ENCODE measurements around the gene TMEM50B. TPM values are rescaled to one million over a fixed set of nuclear protein-coding genes. Genes with fewer than 3 reads are reported as not detected.

Gene TMEM50B
- total and polyA plus RNA-seq, 8 donors: 20.3 to 97.3 (median 46.8) TPM

DNA sequence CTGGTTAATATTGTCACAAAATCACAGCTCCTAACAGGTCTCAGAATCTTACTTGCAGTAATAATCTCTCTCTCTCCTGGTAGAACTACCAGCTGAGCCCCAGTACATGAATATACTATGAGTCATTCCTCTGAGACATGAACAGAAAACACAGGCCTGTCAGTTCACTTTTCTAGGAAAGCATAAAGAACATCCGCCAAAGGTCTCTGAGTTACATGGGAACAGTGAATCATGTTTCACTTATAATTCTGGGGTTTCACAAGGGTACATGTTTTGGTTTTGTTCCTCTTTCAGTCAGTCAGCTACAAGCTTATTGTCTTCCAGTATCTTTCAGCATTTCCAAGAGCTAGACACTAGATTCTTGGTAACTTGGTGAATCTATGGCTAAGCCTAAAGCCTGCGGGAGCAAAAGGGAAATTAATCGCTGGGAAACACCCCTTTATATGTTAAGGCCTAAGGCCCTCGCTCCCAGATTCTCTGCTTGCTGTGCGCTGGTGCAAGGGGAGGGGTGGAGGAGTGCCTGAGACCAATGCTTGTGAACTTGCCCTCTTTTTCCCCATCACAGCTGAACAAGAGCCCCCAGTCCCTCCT, 44.9 kb downstream of the TMEM50B start:
- H3K27ac ChIP-seq: peak overlapping the region; percentile 6 to 89 (median 84)
- TF ChIP-seq POLR2AphosphoS5 (IDR thresholded peaks at IDR 0.05): peak; percentile 64 to 87 (median 72)
- no peak for TF ChIP-seq EP300 (IDR thresholded peaks at IDR 0.05)
- peaks cover 53 to 96% (median 94%) of the 10 kb centered on the region in 4 donors for H3K36me3 ChIP-seq
- 50 to 77% (median 76%) methylated on average over 5 of the region's 5 CpGs for WGBS, 5 donors
- peak in 1 of 2 donors; percentile 55 for DNase-seq
- H3K4me1 ChIP-seq: peaks cover 15 to 32% (median 20%) of the 10 kb centered on the region in 4 donors
- no peaks in the 10 kb centered on the region for H3K9me3 ChIP-seq
- H3K27me3 ChIP-seq: no peaks in the 10 kb centered on the region
- intact Hi-C loops (cut with DNase I; ENCODE audit: low total_unique reads): no loop called here
- no peak overlapping the region for H3K4me3 ChIP-seq

DNA sequence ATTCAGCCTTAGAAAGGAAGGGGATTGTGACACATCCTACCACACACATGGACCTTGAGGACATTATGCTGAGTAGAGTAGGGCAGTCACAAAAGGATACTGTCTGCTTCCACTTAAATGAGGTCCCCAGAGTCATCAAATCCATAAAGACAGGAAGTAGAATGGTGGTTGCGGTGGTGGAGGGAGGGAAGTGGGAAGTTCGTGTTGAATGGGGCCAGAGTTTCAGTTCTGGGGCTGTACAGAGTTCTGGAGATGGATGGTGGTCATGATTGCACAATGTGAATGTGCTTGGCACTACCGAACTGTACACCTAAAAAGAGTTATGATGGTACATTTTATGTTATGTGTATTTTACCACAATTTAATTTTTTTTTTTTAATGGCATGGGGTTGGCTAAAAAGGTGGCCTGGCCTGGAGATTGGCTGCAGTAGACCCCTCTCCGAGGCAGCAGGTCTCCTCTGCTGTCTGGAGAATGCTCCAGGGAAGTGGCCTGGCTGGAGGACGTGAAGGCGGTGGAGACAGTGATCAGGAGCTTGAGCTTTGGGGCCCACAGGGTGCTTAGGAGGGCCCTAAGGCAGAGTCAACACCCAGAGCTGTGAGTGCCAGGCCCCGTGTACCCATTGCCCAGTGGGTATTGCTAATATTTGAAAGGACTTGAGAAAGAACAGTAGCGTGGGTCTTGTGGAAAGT, 46.2 kb downstream of the TMEM50B start:
- TF ChIP-seq POLR2AphosphoS5 (IDR thresholded peaks at IDR 0.05) (peak in 1 of 3 donors; percentile 12), POLR2A (IDR thresholded peaks at IDR 0.05) (no peak)
- peak overlapping the region in 4 of 5 donors; percentile 72 to 89 (median 84) for H3K27ac ChIP-seq
- H3K4me3 ChIP-seq: no peak overlapping the region
- 79 to 88% (median 82%) methylated on average over 8 of the region's 8 CpGs for WGBS, 5 donors
- H3K27me3 ChIP-seq: no peaks in the 10 kb centered on the region
- peaks cover 50 to 100% (median 99%) of the 10 kb centered on the region in 4 donors for H3K36me3 ChIP-seq
- peaks cover 15 to 44% (median 31%) of the 10 kb centered on the region in 4 donors for H3K4me1 ChIP-seq
- intact Hi-C loops (cut with DNase I; ENCODE audit: low total_unique reads): no loop called here
- DNase-seq: no peak
- H3K9me3 ChIP-seq: no peaks in the 10 kb centered on the region

DNA sequence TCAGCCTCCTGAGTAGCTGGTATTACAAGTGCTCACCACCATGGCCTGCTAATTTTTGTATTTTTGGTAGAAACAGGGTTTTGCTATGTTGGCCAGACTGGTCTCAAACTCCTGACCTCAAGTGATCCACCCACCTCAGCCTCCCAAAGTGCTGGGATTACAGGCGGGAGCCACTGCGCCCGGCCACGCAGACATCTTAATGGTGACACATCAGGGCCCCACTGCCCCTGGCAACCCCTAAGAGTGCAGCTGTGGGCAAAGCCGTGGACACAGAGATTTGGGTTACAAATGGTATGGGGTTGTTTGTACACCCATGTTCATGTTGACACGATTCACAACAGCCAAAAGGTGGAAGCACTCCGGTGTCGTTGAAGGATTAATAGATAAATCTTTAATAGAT, 46.8 kb downstream of the TMEM50B start:
- peak overlapping the region in 4 of 5 donors; percentile 54 to 89 (median 78) for H3K27ac ChIP-seq
- WGBS, 5 donors: 90 to 95% (median 92%) methylated on average over 8 of the region's 8 CpGs
- H3K36me3 ChIP-seq: peaks cover 48 to 100% (median 99%) of the 10 kb centered on the region in 4 donors
- no peaks in the 10 kb centered on the region for H3K9me3 ChIP-seq
- peaks cover 15 to 50% (median 31%) of the 10 kb centered on the region in 4 donors for H3K4me1 ChIP-seq
- intact Hi-C loops (cut with DNase I; ENCODE audit: low total_unique reads): no loop called here
- DNase-seq: no peak
- no peaks in the 10 kb centered on the region for H3K27me3 ChIP-seq
- no peak overlapping the region for H3K4me3 ChIP-seq
- TF ChIP-seq POLR2AphosphoS5 (IDR thresholded peaks at IDR 0.05): no peak
- no peak for TF ChIP-seq EP300 (IDR thresholded peaks at IDR 0.05)
- TF ChIP-seq, protein P1, sequence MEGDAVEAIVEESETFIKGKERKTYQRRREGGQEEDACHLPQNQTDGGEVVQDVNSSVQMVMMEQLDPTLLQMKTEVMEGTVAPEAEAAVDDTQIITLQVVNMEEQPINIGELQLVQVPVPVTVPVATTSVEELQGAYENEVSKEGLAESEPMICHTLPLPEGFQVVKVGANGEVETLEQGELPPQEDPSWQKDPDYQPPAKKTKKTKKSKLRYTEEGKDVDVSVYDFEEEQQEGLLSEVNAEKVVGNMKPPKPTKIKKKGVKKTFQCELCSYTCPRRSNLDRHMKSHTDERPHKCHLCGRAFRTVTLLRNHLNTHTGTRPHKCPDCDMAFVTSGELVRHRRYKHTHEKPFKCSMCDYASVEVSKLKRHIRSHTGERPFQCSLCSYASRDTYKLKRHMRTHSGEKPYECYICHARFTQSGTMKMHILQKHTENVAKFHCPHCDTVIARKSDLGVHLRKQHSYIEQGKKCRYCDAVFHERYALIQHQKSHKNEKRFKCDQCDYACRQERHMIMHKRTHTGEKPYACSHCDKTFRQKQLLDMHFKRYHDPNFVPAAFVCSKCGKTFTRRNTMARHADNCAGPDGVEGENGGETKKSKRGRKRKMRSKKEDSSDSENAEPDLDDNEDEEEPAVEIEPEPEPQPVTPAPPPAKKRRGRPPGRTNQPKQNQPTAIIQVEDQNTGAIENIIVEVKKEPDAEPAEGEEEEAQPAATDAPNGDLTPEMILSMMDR (IDR thresholded peaks at IDR 0.05): no peak
- no peak for TF ChIP-seq POLR2A (IDR thresholded peaks at IDR 0.05)

DNA sequence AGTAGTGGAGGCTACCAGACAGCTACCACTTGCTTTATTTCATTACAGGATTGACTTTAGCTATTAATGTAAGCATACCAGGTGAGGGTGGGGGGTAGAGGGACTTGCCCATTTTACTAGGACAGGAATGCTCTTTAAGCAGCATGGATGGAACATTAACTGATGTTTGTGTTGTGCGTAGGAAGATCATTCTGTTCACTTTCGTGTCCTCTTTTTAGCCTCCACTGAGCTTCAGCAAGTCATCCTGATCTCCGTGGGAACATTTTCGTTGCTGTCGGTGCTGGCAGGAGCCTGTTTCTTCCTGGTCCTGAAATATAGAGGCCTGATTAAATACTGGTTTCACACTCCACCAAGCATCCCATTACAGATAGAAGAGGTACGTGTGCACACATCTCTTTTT, 47.3 kb downstream of the TMEM50B start:
- Histone ChIP-seq H3K27me3 (no peaks in the 10 kb centered on the region), H3K9me3 (no peaks in the 10 kb centered on the region), H3K36me3 (peaks cover 43 to 100% (median 97%) of the 10 kb centered on the region in 4 donors), H3K4me3 (no peak overlapping the region), H3K27ac (peak overlapping the region in 4 of 5 donors; percentile 54 to 89 (median 78)), H3K4me1 (peaks cover 15 to 51% (median 32%) of the 10 kb centered on the region in 4 donors)
- 89 to 95% (median 93%) methylated on average over 6 of the region's 6 CpGs for WGBS, 5 donors
- DNase-seq: no peak
- intact Hi-C loops (cut with DNase I; ENCODE audit: low total_unique reads): no loop called here
- TF ChIP-seq POLR2AphosphoS5 (IDR thresholded peaks at IDR 0.05) (no peak), POLR2A (IDR thresholded peaks at IDR 0.05) (no peak), EP300 (IDR thresholded peaks at IDR 0.05) (no peak)
- TF ChIP-seq, protein P1 (IDR thresholded peaks at IDR 0.05): no peak

DNA sequence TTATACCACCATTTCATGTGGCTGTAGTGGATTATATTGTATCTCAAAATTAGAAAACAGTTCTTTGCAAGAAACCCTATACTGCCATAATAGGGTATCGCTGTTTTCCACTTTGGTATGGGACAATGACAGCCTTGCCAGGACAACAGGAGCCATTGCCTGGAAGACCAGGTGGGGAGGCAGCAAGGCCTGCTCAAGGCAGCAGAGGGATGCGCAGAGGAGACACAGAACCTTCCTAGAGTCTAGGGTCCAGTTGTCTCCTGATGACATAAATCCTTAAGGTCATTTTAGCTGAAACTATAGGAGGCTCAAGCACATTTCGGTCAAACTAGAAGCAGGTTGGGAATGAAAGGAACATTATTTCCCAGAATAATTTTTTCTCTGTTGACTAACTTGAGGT, 48.9 kb downstream of the TMEM50B start:
- Histone ChIP-seq H3K4me3 (no peak overlapping the region), H3K27ac (peak overlapping the region in 3 of 5 donors; percentile 59 to 89 (median 84)), H3K4me1 (peaks cover 15 to 51% (median 35%) of the 10 kb centered on the region in 4 donors), H3K36me3 (peaks cover 40 to 100% (median 97%) of the 10 kb centered on the region in 4 donors), H3K27me3 (no peaks in the 10 kb centered on the region), H3K9me3 (no peaks in the 10 kb centered on the region)
- 78 to 100% (median 98%) methylated on average over 3 of the region's 3 CpGs for WGBS, 5 donors
- intact Hi-C loops (cut with DNase I; ENCODE audit: low total_unique reads): no loop called here
- no peak for DNase-seq
- no peak for TF ChIP-seq POLR2AphosphoS5 (IDR thresholded peaks at IDR 0.05)
- TF ChIP-seq, protein P1 (IDR thresholded peaks at IDR 0.05): no peak
- no peak for TF ChIP-seq EP300 (IDR thresholded peaks at IDR 0.05)
- no peak for TF ChIP-seq POLR2A (IDR thresholded peaks at IDR 0.05)

Data from stomach (tissue), 9 donors.